ENCODE results near the gene SPNS1. TPM values are rescaled to one million over a fixed set of nuclear protein-coding genes. Genes with fewer than 3 reads are reported as not detected.

SPNS1 gene
- total RNA-seq, 1 experiment from 2014 or later, result 38.6 TPM

GRCh38 chr16:29025218-29025617, 50.6 kb downstream of the SPNS1 start:
- H3K23ac ChIP-seq (ENCODE audit: insufficient read length, low read depth, low read length), result no peak overlapping the region
- H3K27me3 ChIP-seq (ENCODE audit: insufficient read depth, low read length), result no peaks in the 10 kb centered on the region
- H3K27ac Mint-ChIP-seq, result no peak overlapping the region
- H3K4me1 ChIP-seq (ENCODE audit: insufficient read depth, low read length), result no peaks in the 10 kb centered on the region; the same call in 1 of the 2 replicates
- H2BK5ac ChIP-seq (ENCODE audit: insufficient read length, low read length), result no peak overlapping the region
- no CpG with 5 or more reads among the region's 5 CpGs for WGBS (ENCODE audit: extremely low coverage, insufficient read length, low lambda C conversion rate)
- H3K79me2 ChIP-seq (ENCODE audit: insufficient read depth, low read length), result no peaks in the 10 kb centered on the region
- no peak overlapping the region for H2AFZ ChIP-seq (ENCODE audit: low read length)
- H4K5ac ChIP-seq (ENCODE audit: insufficient read length, low read depth, low read length), result no peak overlapping the region
- H3K56ac ChIP-seq (ENCODE audit: insufficient read length, low read depth, low read length), result no peak overlapping the region
- no peak overlapping the region for H3K4me3 Mint-ChIP-seq
- no peaks in the 10 kb centered on the region for H3K36me3 Mint-ChIP-seq (ENCODE audit: insufficient read depth in 1 of 3, low read depth in 3 of 3)
- no peak overlapping the region for H2BK120ac ChIP-seq (ENCODE audit: low read depth, low read length, poor library complexity, severe bottlenecking)
- no peak overlapping the region for H2BK12ac ChIP-seq (ENCODE audit: insufficient read length, low read depth, low read length)
- H3K9me3 Mint-ChIP-seq, result no peaks in the 10 kb centered on the region
- H3T11ph ChIP-seq (ENCODE audit: low read length), result no peak overlapping the region
- no peak for DNase-seq
- H3K9me3 ChIP-seq (ENCODE audit: control insufficient read depth, low read depth, low read length), result no peaks in the 10 kb centered on the region
- no peaks in the 10 kb centered on the region for H3K79me1 ChIP-seq (ENCODE audit: insufficient read depth, low read depth, low read length, poor library complexity, severe bottlenecking)
- no peaks in the 10 kb centered on the region for H4K20me1 ChIP-seq (ENCODE audit: control insufficient read depth, insufficient read depth, insufficient read length)
- no peak overlapping the region for H3K27ac ChIP-seq (ENCODE audit: insufficient read length, low read depth, low read length)
- no peak overlapping the region for H2BK15ac ChIP-seq (ENCODE audit: low read depth, low read length)
- no peak overlapping the region for H3K4ac ChIP-seq (ENCODE audit: low read depth, low read length)
- H3K14ac ChIP-seq (ENCODE audit: insufficient read depth, low read length), result no peak overlapping the region
- H2AK5ac ChIP-seq (ENCODE audit: insufficient read length, low read length), result no peak overlapping the region
- peaks cover 10 to 19% of the 10 kb centered on the region in 2 experiments for H3K4me1 Mint-ChIP-seq
- H3K18ac ChIP-seq (ENCODE audit: insufficient read length, low read depth, low read length), result no peak overlapping the region
- no peaks in the 10 kb centered on the region for H3K23me2 ChIP-seq (ENCODE audit: insufficient read length, low read depth, low read length, poor library complexity, severe bottlenecking)
- H3K9ac ChIP-seq (ENCODE audit: extremely low read depth, insufficient read length, low read length), result no peak overlapping the region
- H2BK20ac ChIP-seq (ENCODE audit: low read depth, low read length, poor library complexity, severe bottlenecking), result no peak overlapping the region
- TF ChIP-seq, protein P1, sequence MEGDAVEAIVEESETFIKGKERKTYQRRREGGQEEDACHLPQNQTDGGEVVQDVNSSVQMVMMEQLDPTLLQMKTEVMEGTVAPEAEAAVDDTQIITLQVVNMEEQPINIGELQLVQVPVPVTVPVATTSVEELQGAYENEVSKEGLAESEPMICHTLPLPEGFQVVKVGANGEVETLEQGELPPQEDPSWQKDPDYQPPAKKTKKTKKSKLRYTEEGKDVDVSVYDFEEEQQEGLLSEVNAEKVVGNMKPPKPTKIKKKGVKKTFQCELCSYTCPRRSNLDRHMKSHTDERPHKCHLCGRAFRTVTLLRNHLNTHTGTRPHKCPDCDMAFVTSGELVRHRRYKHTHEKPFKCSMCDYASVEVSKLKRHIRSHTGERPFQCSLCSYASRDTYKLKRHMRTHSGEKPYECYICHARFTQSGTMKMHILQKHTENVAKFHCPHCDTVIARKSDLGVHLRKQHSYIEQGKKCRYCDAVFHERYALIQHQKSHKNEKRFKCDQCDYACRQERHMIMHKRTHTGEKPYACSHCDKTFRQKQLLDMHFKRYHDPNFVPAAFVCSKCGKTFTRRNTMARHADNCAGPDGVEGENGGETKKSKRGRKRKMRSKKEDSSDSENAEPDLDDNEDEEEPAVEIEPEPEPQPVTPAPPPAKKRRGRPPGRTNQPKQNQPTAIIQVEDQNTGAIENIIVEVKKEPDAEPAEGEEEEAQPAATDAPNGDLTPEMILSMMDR (conservative IDR thresholded peaks at IDR 0.05), result no peak
- no peak overlapping the region for H4K8ac ChIP-seq (replicated peaks; ENCODE audit: insufficient read length, low read depth, low read length)
- no peak overlapping the region for H4K91ac ChIP-seq (ENCODE audit: insufficient read length, low read depth, low read length)
- no peak overlapping the region for H3K4me2 ChIP-seq (ENCODE audit: insufficient read depth, insufficient read length, low read length)
- H3K27me3 Mint-ChIP-seq (ENCODE audit: low read depth), result no peaks in the 10 kb centered on the region
